GM23338 (cell line): ENCODE data around the gene SGSH. TPM values are rescaled to one million over a fixed set of nuclear protein-coding genes. Genes with fewer than 3 reads are reported as not detected.

Experiments
- ATAC-seq: fragments of 200-7000 bp; cut with Tn5 transposase; 3 replicates; pipeline ENCODE4 v1.9.1; 2020
- DNase-seq: peaks from one replicate; pipeline ENCODE4 v3.0.0-alpha.2; 2015; ENCODE audit warnings: low spot score
- H2AFZ ChIP-seq: fragments of 200-600 bp; sonication (generic); 2 replicates; pipeline ENCODE4 v1.8.0; 2016; ENCODE audit warnings: antibody characterized with exemption, mild to moderate bottlenecking, moderate library complexity
- H3F3A ChIP-seq: fragments of 200-600 bp; sonication (generic); replicated peaks from 2 replicates; pipeline ENCODE4 v1.8.0; 2017; ENCODE audit warnings: antibody characterized with exemption, mixed run types, low read depth
- H3K27ac ChIP-seq: fragments of 200-600 bp; sonication (generic); 2 replicates; pipeline ENCODE4 v1.6.1; 2016; ENCODE audit warnings: low read depth
- H3K27me3 ChIP-seq: fragments of 200-600 bp; sonication (generic); 2 replicates; pipeline ENCODE4 v1.8.0; 2016; ENCODE audit warnings: mild to moderate bottlenecking, mixed run types, moderate library complexity; ENCODE audit not compliant: insufficient read depth
- H3K36me3 ChIP-seq: fragments of 200-600 bp; sonication (generic); 2 replicates; pipeline ENCODE4 v1.8.0; 2016; ENCODE audit warnings: mild to moderate bottlenecking; ENCODE audit not compliant: insufficient read depth
- H3K4me1 ChIP-seq: fragments of 200-600 bp; sonication (generic); 2 replicates; pipeline ENCODE4 v1.8.0; 2016; ENCODE audit warnings: mild to moderate bottlenecking, moderate library complexity; ENCODE audit not compliant: insufficient read depth
- H3K4me2 ChIP-seq: fragments of 200-600 bp; sonication (generic); 2 replicates; pipeline ENCODE4 v1.7.1; 2017; ENCODE audit warnings: mixed run types
- H3K4me3 ChIP-seq: fragments of 200-600 bp; sonication (generic); 2 replicates; pipeline ENCODE4 v1.6.1; 2016; ENCODE audit warnings: mixed run types
- H3K79me2 ChIP-seq: fragments of 200-600 bp; sonication (generic); replicated peaks from 2 replicates; pipeline ENCODE4 v1.8.0; 2017; ENCODE audit warnings: mild to moderate bottlenecking; ENCODE audit not compliant: insufficient read depth
- H3K9me2 ChIP-seq: fragments of 200-600 bp; sonication (generic); 2 replicates; pipeline ENCODE4 v1.8.0; 2017; ENCODE audit not compliant: insufficient read depth
- H4K20me1 ChIP-seq: fragments of 200-600 bp; sonication (generic); replicated peaks from 2 replicates; pipeline ENCODE4 v1.8.0; 2017; ENCODE audit warnings: mild to moderate bottlenecking; ENCODE audit not compliant: insufficient read depth
- H3K27ac Mint-ChIP-seq: 2 replicates; pipeline ENCODE4 v1.8.0; 2020; ENCODE audit warnings: inconsistent platforms, mild to moderate bottlenecking, moderate library complexity, mixed read lengths
- H3K27me3 Mint-ChIP-seq: 3 replicates; pipeline ENCODE4 v1.8.0; 2022; ENCODE audit warnings: low read depth, mild to moderate bottlenecking, moderate library complexity, mixed read lengths, inconsistent platforms; ENCODE audit not compliant: insufficient read depth, poor library complexity
- H3K36me3 Mint-ChIP-seq: 3 replicates; pipeline ENCODE4 v1.8.0; 2021; ENCODE audit warnings: low read depth, mild to moderate bottlenecking, inconsistent platforms, moderate library complexity, mixed read lengths
- H3K4me1 Mint-ChIP-seq: 3 replicates; pipeline ENCODE4 v1.8.0; 2020; ENCODE audit warnings: mild to moderate bottlenecking, inconsistent platforms, mixed read lengths
- H3K4me3 Mint-ChIP-seq: 3 replicates; pipeline ENCODE4 v1.8.0; 2021; ENCODE audit warnings: moderate library complexity, mild to moderate bottlenecking, inconsistent platforms, mixed read lengths
- H3K9me3 Mint-ChIP-seq: 3 replicates; pipeline ENCODE4 v1.8.0; 2020; ENCODE audit warnings: moderate library complexity, mild to moderate bottlenecking, inconsistent platforms, mixed read lengths
- CREB1 ChIP-seq: fragments of 250-450 bp; sonication (Bioruptor Pico); IDR thresholded peaks from 2 replicates; pipeline ENCODE4 v1.5.0; 2020; ENCODE audit warnings: low read depth, mild to moderate bottlenecking, moderate library complexity
- EZH2 ChIP-seq: fragments of 200-600 bp; sonication (generic); IDR thresholded peaks from one replicate; pipeline ENCODE4 v1.8.0; 2017; ENCODE audit warnings: antibody characterized with exemption, mild to moderate bottlenecking, low read depth; ENCODE audit not compliant: unreplicated experiment
- EZH2phosphoT487 ChIP-seq: fragments of 200-600 bp; sonication (generic); IDR thresholded peaks from one replicate; pipeline ENCODE4 v1.8.1; 2018; ENCODE audit warnings: antibody characterized with exemption; ENCODE audit not compliant: unreplicated experiment
- JUNB ChIP-seq: IDR thresholded peaks from one replicate; pipeline ENCODE4 v1.6.1; 2016; ENCODE audit warnings: antibody characterized with exemption; ENCODE audit not compliant: unreplicated experiment
- NANOG ChIP-seq: IDR thresholded peaks from 2 replicates; pipeline ENCODE4 v1.6.1; 2016; ENCODE audit warnings: antibody characterized with exemption, borderline replicate concordance
- POLR2AphosphoS5 ChIP-seq: IDR thresholded peaks from 2 replicates; pipeline ENCODE4 v1.6.1; 2016; ENCODE audit warnings: antibody characterized with exemption, low read depth
- STAT1 ChIP-seq: IDR thresholded peaks from one replicate; pipeline ENCODE4 v1.6.1; 2016; ENCODE audit warnings: antibody characterized with exemption; ENCODE audit not compliant: unreplicated experiment
- ZNF114 ChIP-seq: fragments of 250-450 bp; sonication (Bioruptor Pico); IDR thresholded peaks from 2 replicates; pipeline ENCODE4 v1.5.0; 2020; ENCODE audit warnings: mild to moderate bottlenecking, moderate library complexity
- ZNF331 ChIP-seq: fragments of 250-450 bp; sonication (Bioruptor Pico); IDR thresholded peaks from 2 replicates; pipeline ENCODE4 v1.5.0; 2020; ENCODE audit warnings: low read depth, mild to moderate bottlenecking, moderate library complexity
- polyA plus RNA-seq: library from polyadenylated mRNA; unstranded; fragments of >200 nt; fragmentation: Nextera tagmentation; extraction: Ambion mirVana; gene quantifications from 2 replicates; pipeline ENCODE4 v1.2.1, GENCODE V29; 2016
- total RNA-seq: library from RNA; depleted of rRNA; stranded (reverse); fragments of >200 nt; shearing (Covaris generic); gene quantifications from 2 replicates; pipeline ENCODE4 v1.2.3, GENCODE V29; 2014
- TF ChIP-seq, protein P1 (sequence below), 2 experiments: fragments of 200-600 bp in 1 of 2; sonication (generic) in 1 of 2; conservative IDR thresholded peaks; 2 replicates each; pipeline versions ENCODE4 v1.5.1 to v1.6.1; 2016 to 2017; ENCODE audit warnings: antibody characterized with exemption in 2 of 2, low read depth in 2 of 2, mild to moderate bottlenecking in 2 of 2, moderate library complexity in 1 of 2
- TF ChIP-seq, protein P2 (sequence below): IDR thresholded peaks from one replicate; pipeline ENCODE4 v1.6.1; 2018; ENCODE audit warnings: antibody characterized with exemption; ENCODE audit not compliant: unreplicated experiment

SGSH gene
- total and polyA plus RNA-seq, 2 experiments from 2014 or later = 9.6 to 17.5 TPM

- TF ChIP-seq EZH2phosphoT487 (no peak), POLR2AphosphoS5 (peak; percentile 65), CREB1 (CRISPR knock-in tag) (0 out of 2 replicates have a peak, but pooled peaks have one; percentile 36), JUNB (no peak), STAT1 (no peak)
- TF ChIP-seq, protein P1, sequence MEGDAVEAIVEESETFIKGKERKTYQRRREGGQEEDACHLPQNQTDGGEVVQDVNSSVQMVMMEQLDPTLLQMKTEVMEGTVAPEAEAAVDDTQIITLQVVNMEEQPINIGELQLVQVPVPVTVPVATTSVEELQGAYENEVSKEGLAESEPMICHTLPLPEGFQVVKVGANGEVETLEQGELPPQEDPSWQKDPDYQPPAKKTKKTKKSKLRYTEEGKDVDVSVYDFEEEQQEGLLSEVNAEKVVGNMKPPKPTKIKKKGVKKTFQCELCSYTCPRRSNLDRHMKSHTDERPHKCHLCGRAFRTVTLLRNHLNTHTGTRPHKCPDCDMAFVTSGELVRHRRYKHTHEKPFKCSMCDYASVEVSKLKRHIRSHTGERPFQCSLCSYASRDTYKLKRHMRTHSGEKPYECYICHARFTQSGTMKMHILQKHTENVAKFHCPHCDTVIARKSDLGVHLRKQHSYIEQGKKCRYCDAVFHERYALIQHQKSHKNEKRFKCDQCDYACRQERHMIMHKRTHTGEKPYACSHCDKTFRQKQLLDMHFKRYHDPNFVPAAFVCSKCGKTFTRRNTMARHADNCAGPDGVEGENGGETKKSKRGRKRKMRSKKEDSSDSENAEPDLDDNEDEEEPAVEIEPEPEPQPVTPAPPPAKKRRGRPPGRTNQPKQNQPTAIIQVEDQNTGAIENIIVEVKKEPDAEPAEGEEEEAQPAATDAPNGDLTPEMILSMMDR (conservative IDR thresholded peaks at IDR 0.05; ENCODE audit: low read depth in 2 of 2) = no peak
- TF ChIP-seq, protein P2, sequence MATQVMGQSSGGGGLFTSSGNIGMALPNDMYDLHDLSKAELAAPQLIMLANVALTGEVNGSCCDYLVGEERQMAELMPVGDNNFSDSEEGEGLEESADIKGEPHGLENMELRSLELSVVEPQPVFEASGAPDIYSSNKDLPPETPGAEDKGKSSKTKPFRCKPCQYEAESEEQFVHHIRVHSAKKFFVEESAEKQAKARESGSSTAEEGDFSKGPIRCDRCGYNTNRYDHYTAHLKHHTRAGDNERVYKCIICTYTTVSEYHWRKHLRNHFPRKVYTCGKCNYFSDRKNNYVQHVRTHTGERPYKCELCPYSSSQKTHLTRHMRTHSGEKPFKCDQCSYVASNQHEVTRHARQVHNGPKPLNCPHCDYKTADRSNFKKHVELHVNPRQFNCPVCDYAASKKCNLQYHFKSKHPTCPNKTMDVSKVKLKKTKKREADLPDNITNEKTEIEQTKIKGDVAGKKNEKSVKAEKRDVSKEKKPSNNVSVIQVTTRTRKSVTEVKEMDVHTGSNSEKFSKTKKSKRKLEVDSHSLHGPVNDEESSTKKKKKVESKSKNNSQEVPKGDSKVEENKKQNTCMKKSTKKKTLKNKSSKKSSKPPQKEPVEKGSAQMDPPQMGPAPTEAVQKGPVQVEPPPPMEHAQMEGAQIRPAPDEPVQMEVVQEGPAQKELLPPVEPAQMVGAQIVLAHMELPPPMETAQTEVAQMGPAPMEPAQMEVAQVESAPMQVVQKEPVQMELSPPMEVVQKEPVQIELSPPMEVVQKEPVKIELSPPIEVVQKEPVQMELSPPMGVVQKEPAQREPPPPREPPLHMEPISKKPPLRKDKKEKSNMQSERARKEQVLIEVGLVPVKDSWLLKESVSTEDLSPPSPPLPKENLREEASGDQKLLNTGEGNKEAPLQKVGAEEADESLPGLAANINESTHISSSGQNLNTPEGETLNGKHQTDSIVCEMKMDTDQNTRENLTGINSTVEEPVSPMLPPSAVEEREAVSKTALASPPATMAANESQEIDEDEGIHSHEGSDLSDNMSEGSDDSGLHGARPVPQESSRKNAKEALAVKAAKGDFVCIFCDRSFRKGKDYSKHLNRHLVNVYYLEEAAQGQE = no peak
These were observed 41.2 kb upstream of the SGSH start (continued) for GRCh38 chr17:80261159-80261894.

GRCh38 chr17:80260791-80261158, 40.6 kb upstream of the SGSH start, which contains the start of gene RNF213:
Gene RNF213 (plus strand): TSS chr17:80260852. CDS start chr17:80263682, 2,830 bp downstream.
- Histone ChIP-seq H3K4me3 (peak within 1 kb of the TSS; percentile 92), H3K9me2 (no peaks in the 10 kb centered on the region), H3K36me3 (no peaks in the 10 kb centered on the region), H3K27me3 (no peaks in the 10 kb centered on the region), H3K27ac (peak within 1 kb of the TSS; percentile 99), H3F3A (peaks cover 36% of the 10 kb centered on the region), H2AFZ (no peak within 1 kb of the TSS), H3K4me2 (peak within 1 kb of the TSS; percentile 95), H3K4me1 (peaks cover 41% of the 10 kb centered on the region), H4K20me1 (no peaks in the 10 kb centered on the region), H3K79me2 (0 out of 2 replicates have a peak, but pooled peaks cover 3% of the 10 kb centered on the region)
- H3K4me3 Mint-ChIP-seq = peak within 1 kb of the TSS; percentile 79
- no peaks in the 10 kb centered on the region; the same call in 2 of the 3 replicates for H3K9me3 Mint-ChIP-seq
- peaks cover 59% of the 10 kb centered on the region for H3K4me1 Mint-ChIP-seq
- DNase-seq (peak; percentile 64), ATAC-seq (peak; percentile 31)
- peaks cover 20% of the 10 kb centered on the region for H3K36me3 Mint-ChIP-seq
- peak within 1 kb of the TSS; percentile 98 for H3K27ac Mint-ChIP-seq
- H3K27me3 Mint-ChIP-seq = peaks cover 30% of the 10 kb centered on the region
- TF ChIP-seq POLR2AphosphoS5 (no peak), ZNF114 (CRISPR knock-in tag) (no peak), ZNF331 (CRISPR knock-in tag) (no peak), CREB1 (CRISPR knock-in tag) (no peak), NANOG (no peak), EZH2 (no peak), EZH2phosphoT487 (no peak), STAT1 (no peak)
- TF ChIP-seq, protein P2 = no peak
- TF ChIP-seq, protein P1 (conservative IDR thresholded peaks at IDR 0.05; ENCODE audit: low read depth in 2 of 2) = no peak
